Hematopoietic multipotent progenitor cell treated with erythropoietin and hydrocortisone succinate and interleukin-3 and kit ligand, for 15 days (in vitro differentiated cells): ENCODE results near the gene USP54.

Experiments
- DNase-seq: peaks from one replicate; pipeline ENCODE4 v3.0.0-alpha.2; 2015; ENCODE audit warnings: low spot score

USP54 gene

DNA sequence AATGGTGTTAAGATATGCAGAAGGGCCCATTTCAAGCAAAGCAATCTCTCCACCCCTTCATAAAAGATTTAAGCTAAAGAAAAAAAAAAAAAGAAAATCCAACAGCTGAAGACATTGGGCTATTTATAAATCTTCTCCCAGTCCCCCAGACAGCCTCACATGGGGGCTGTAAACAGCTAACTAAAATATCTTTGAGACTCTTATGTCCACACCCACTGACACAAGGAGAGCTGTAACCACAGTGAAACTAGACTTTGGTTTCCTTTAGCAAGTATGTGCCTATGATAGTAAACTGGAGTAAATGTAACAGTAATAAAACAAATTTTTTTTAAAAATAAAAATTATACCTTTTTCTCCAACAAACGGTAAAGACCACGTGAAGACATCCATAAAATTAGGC, 123.9 kb downstream of the USP54 start:
- no peak for DNase-seq

DNA sequence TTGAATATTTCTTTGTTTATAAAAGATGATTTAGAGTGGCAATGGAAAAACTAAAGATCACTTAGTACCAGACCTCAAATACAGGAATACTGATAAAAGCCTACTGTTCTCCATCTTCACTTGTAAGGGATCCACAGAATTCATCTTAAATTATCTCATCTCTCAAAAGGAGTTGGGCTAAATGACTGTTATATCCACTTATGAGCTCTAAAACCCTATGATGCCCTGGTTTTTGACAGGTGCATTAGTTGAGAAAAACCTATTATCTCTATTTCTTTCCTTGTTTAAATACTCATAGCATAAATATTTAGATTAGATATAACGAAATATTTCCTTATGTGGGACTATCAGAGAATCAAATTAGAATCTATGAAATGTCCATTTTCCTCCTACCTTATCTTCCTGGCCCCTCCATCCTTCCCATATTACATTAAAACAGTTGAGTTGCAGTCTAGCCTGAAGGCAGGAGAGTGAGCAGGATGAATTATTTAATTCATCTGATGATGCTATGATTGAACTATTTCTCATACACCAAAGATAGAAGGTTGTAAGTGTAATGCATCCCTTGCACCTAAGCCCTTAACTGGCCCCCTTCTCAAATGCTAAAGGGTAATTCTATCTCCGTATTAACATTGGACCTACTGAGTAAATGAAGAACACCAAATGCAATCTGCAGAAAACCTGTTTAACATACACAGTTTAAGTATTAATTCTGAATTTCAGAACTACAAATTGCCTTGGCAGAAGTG, 125.0 kb downstream of the USP54 start:
- DNase-seq: no peak

DNA sequence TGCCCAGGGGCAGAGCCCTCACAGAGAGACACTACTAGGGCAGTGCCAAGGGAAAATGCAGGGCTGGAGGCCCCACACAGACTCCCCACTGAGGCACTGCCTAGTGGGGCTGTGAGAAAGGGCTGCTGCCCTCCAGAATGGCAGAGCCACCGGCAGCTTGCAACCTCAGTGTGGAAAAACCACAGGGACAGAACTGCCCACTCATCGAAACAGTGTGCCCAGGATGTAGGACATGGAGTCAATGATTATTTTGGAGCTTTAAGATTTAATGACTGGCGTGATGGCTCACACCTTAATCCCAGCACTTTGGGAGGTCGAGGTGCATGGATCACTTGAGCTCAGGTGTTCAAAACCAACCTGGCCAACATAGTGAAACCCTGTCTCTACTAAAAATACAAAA, 130.2 kb downstream of the USP54 start:
- DNase-seq: no peak

DNA sequence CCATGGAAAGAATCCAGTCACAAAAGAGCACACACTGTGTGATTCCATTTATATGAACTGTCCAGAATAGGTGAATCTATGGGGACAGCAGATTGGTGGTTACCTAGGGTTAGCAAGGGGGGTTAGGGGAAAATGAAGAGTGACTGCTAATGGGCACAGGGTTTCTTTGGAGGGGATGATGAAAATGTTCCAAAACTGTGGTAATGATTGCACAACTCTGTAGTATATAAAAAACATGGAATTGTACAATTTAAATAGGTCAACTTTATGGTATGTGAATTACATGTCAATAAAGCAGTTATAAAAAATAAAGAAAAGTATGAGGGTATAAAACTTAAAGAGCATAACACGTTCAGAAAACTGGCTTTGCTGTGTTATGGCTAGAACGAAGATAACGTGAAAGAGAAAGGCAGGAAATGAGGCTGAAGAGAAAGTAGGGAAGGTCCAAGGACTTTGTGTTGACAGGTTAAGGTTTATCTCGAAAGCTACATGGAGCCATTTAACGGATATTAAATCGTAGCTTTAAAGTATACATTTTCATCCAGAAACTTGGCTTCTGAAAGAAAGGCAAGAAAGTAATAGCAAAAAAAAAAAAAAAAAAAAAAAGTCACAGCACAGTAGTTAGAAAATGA, 131.3 kb downstream of the USP54 start:
- DNase-seq: no peak

DNA sequence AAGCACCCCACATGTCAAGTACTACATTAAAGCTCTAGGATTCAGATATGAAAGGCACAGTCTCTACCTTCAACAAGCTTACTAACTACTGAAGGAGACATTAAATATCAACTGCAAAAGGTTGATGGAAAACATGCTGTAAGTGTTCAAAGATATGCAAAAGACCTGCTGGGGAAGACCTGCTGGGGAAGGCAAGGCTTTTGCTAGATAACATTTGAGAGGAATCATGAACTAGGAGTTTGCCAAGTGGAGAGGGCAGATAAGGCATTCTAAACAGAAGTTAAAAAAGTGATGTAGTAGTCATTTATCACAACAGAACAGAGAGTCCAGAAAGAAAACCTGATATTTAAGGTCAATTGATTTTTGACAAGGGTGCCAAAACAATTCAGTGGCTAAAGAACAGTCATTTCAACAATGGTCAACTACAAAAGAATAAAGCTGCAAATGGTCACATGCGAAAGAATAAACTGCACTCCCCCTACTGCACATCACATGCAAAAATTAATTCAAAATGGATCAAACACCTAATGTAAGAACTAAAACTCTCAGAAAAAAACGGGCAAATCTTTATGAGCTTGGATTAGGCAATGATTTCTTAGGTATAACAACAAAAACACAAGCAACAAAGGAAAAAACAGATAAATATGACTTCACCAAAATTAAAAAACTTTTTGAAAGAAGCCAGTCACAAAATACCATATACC, 134.8 kb downstream of the USP54 start:
- peak; percentile 93 for DNase-seq

DNA sequence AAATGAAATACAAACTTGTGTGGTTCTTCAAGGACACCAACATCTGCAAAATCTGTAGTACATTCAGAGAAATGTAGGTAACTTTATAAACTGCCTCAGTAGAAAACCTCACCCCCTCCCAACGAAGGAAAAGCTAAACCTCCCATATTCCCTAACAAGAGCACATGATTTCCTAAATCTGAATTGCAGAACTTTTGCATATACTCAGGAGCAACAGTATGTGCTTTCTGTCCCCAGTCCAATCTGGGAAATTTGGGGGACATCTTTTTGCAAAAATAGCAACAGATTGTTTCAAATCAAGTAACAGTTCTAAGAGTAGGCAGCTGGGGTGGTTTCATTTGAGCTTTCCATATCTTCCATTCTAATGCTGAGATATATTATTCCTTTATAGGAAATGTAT, 142.0 kb downstream of the USP54 start:
- DNase-seq: no peak

DNA sequence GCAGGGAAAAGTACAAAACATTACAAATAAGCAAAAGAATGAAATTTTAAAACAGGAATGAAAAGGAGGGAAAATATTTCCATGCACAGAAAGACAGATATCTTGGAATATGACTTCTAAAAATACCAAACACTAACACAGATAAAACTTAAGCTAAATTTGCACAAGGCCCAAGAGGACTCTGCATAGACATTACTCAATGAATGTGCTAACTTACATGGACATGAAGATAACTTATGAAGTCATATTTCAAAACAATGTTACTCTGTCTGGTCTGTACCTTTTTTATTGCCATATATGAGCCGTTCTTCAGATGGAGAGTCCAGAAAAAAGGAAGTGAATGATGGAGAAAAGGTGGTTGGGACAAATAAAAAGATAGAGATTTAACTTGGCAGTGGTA, 142.8 kb downstream of the USP54 start:
- no peak for DNase-seq
